GM19023 (cell line): ENCODE data around the gene KRTAP4-6.
"Not testable (repeated sequence)": the region's sequence is repeated elsewhere in the genome, so short reads cannot be mapped to it uniquely, and the experiment has no call there.

Experiments
- ATAC-seq: cut with Tn5 transposase; IDR thresholded peaks from one replicate; pipeline ENCODE4 v1.9.1; 2021; ENCODE audit warnings: mild to moderate bottlenecking, moderate library complexity; ENCODE audit not compliant: unreplicated experiment

Gene KRTAP4-6

GRCh38 chr17:41108728-41109386 is 31.5 kb downstream of the KRTAP4-6 start:
- ATAC-seq, result not testable (repeated sequence)

GRCh38 chr17:41107941-41108450 is 32.3 kb downstream of the KRTAP4-6 start:
- ATAC-seq, result no peak

GRCh38 chr17:41105347-41105746 is 35.0 kb downstream of the KRTAP4-6 start, which contains the start of gene KRTAP4-9:
TSS of gene KRTAP4-9 (plus strand) at chr17:41105389. CDS start at chr17:41105389, 0 bp downstream.
- ATAC-seq, result not testable (repeated sequence)

- ATAC-seq, result not testable (repeated sequence)
These were observed 35.8 kb downstream of the KRTAP4-6 start for GRCh38 chr17:41104386-41105038.

- ATAC-seq, result no peak
These were observed 36.4 kb downstream of the KRTAP4-6 start for GRCh38 chr17:41103896-41104295.

GRCh38 chr17:41101586-41102259 is 38.6 kb downstream of the KRTAP4-6 start, which contains the start of gene KRTAP4-16:
TSS of gene KRTAP4-16 (minus strand) at chr17:41102209. CDS start at chr17:41102209, 0 bp downstream.
- ATAC-seq, result no peak

GRCh38 chr17:41099682-41100480 is 40.5 kb downstream of the KRTAP4-6 start:
- not testable (repeated sequence) for ATAC-seq

- ATAC-seq, result no peak
These were observed 41.9 kb downstream of the KRTAP4-6 start for GRCh38 chr17:41098481-41098880.

- ATAC-seq, result no peak
These were observed 42.3 kb downstream of the KRTAP4-6 start, which contains the start of gene KRTAP4-8 for GRCh38 chr17:41098042-41098441. TSS of gene KRTAP4-8 (minus strand) at chr17:41098142. CDS start at chr17:41098084, 58 bp downstream.

GRCh38 chr17:41096055-41096454 is 44.3 kb downstream of the KRTAP4-6 start:
- no peak for ATAC-seq
